Calu3 (cell line): ENCODE measurements around the gene CELSR2. TPM values are rescaled to one million over a fixed set of nuclear protein-coding genes. Genes with fewer than 3 reads are reported as not detected.
"Not testable (repeated sequence)": the region's sequence is repeated elsewhere in the genome, so short reads cannot be mapped to it uniquely, and the experiment has no call there.

Experiments
- BruUV-seq: library from RNA; stranded (reverse); fragments of 400-500 nt; replicated peaks from 2 replicates; lab custom pipeline; 2021; lab: Mats Ljungman, UMichigan
- CTCF ChIA-PET: fragments of 300-600 bp; sonication (Branson Sonifier 250); formaldehyde crosslinking; loops from one replicate; lab custom pipeline; 2022; ENCODE audit warnings: antibody characterized with exemption; lab: Charles Lee
- DNase-seq: peaks from one replicate; pipeline ENCODE4 v3.0.0; 2022
- H3K27ac Mint-ChIP-seq: one replicate; pipeline ENCODE4 v1.8.0; 2022; ENCODE audit warnings: mixed read lengths; ENCODE audit not compliant: unreplicated experiment
- H3K27me3 Mint-ChIP-seq: one replicate; pipeline ENCODE4 v1.8.0; 2022; ENCODE audit warnings: mixed read lengths; ENCODE audit not compliant: unreplicated experiment
- H3K36me3 Mint-ChIP-seq: one replicate; pipeline ENCODE4 v1.8.0; 2022; ENCODE audit warnings: mild to moderate bottlenecking, moderate library complexity, mixed read lengths; ENCODE audit not compliant: insufficient read depth, unreplicated experiment
- H3K4me1 Mint-ChIP-seq: one replicate; pipeline ENCODE4 v1.8.0; 2022; ENCODE audit warnings: mild to moderate bottlenecking, low read depth, mixed read lengths; ENCODE audit not compliant: unreplicated experiment
- H3K4me3 Mint-ChIP-seq: one replicate; pipeline ENCODE4 v1.8.0; 2022; ENCODE audit warnings: mild to moderate bottlenecking, low read depth, moderate library complexity, mixed read lengths; ENCODE audit not compliant: unreplicated experiment
- H3K9me3 Mint-ChIP-seq: one replicate; pipeline ENCODE4 v1.8.0; 2022; ENCODE audit warnings: low read depth, mixed read lengths; ENCODE audit not compliant: unreplicated experiment
- intact Hi-C: fragments of 100-400 bp; cut with micrococcal nuclease; formaldehyde crosslinking; loops from one replicate; pipeline ENCODE4 v1.10.0; 2022; ENCODE audit not compliant: unreplicated experiment
- total RNA-seq: library from RNA; stranded (reverse); gene quantifications from 2 replicates; pipeline ENCODE4 v1.2.3, GENCODE V29; 2022
- TF ChIP-seq, protein P1 (sequence below): fragments of 200-600 bp; IDR thresholded peaks from one replicate; pipeline ENCODE4 v1.8.0; 2022; ENCODE audit warnings: antibody characterized with exemption; ENCODE audit not compliant: unreplicated experiment

Gene CELSR2
- total RNA-seq, 1 experiment from 2014 or later, result 5.3 TPM

GRCh38 chr1:109299558-109300343 lies 50.4 kb downstream of the CELSR2 start:
- TF ChIP-seq, protein P1, sequence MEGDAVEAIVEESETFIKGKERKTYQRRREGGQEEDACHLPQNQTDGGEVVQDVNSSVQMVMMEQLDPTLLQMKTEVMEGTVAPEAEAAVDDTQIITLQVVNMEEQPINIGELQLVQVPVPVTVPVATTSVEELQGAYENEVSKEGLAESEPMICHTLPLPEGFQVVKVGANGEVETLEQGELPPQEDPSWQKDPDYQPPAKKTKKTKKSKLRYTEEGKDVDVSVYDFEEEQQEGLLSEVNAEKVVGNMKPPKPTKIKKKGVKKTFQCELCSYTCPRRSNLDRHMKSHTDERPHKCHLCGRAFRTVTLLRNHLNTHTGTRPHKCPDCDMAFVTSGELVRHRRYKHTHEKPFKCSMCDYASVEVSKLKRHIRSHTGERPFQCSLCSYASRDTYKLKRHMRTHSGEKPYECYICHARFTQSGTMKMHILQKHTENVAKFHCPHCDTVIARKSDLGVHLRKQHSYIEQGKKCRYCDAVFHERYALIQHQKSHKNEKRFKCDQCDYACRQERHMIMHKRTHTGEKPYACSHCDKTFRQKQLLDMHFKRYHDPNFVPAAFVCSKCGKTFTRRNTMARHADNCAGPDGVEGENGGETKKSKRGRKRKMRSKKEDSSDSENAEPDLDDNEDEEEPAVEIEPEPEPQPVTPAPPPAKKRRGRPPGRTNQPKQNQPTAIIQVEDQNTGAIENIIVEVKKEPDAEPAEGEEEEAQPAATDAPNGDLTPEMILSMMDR, result no peak
- Mint-ChIP-seq H3K36me3 (no peaks in the 10 kb centered on the region), H3K4me3 (no peak overlapping the region), H3K27me3 (peaks cover 10% of the 10 kb centered on the region), H3K4me1 (peaks cover 10% of the 10 kb centered on the region), H3K9me3 (no peaks in the 10 kb centered on the region), H3K27ac (no peak overlapping the region)
- BruUV-seq, result no TSS peak
- intact Hi-C loops, result no loop called here
- CTCF ChIA-PET, result no interaction called here
- no peak for DNase-seq

GRCh38 chr1:109300650-109301151 lies 51.4 kb downstream of the CELSR2 start:
- Mint-ChIP-seq H3K4me3 (no peak overlapping the region), H3K27me3 (peaks cover under 1% of the 10 kb centered on the region), H3K27ac (no peak overlapping the region), H3K9me3 (no peaks in the 10 kb centered on the region), H3K4me1 (peaks cover 10% of the 10 kb centered on the region), H3K36me3 (no peaks in the 10 kb centered on the region)
- DNase-seq, result no peak
- BruUV-seq, result no TSS peak
- TF ChIP-seq, protein P1, result no peak
- CTCF ChIA-PET, result no interaction called here
- intact Hi-C loops, result no loop called here

DNA sequence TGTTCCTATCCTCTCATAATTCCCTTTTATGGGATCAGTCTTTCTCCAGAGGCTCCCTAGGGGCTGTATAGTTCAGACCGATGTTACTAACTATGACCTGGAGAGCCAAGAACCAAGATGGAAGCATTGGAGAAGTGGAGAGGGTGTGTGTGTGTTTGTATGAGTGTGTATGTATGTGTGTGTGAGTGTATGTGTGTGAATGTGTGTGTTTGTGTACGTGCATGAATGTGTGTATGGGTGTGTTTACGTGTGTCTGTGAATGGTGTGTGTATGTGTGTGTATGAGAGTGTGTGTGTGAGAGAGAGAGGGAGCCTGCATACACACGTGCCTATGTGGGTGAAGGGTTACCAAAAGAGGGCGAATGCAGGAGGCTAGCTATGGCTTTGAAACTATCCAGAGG lies 52.5 kb downstream of the CELSR2 start:
- Mint-ChIP-seq H3K27me3 (no peaks in the 10 kb centered on the region), H3K9me3 (no peaks in the 10 kb centered on the region), H3K36me3 (no peaks in the 10 kb centered on the region), H3K4me3 (no peak overlapping the region), H3K4me1 (peaks cover 10% of the 10 kb centered on the region), H3K27ac (no peak overlapping the region)
- no TSS peak for BruUV-seq
- no peak for DNase-seq
- CTCF ChIA-PET, result no interaction called here
- TF ChIP-seq, protein P1, result no peak
- intact Hi-C loops, result no loop called here

- no peaks in the 10 kb centered on the region for H3K36me3 Mint-ChIP-seq
- CTCF ChIA-PET, result interaction anchor here (0.6 kb wide), 1 partner anchor 326 kb away, joined by 7 read pairs; no protein-coding TSS in a partner anchor
- H3K27me3 Mint-ChIP-seq, result no peaks in the 10 kb centered on the region
- intact Hi-C loops, result no loop called here
- H3K9me3 Mint-ChIP-seq, result no peaks in the 10 kb centered on the region
- TF ChIP-seq, protein P1, result no peak
- no peak for DNase-seq
- no peaks in the 10 kb centered on the region for H3K4me1 Mint-ChIP-seq
- no peak overlapping the region for H3K27ac Mint-ChIP-seq
- BruUV-seq, result no TSS peak
- H3K4me3 Mint-ChIP-seq, result no peak overlapping the region
Observed at GRCh38 chr1:109304226-109304920, 55.0 kb downstream of the CELSR2 start.

DNA sequence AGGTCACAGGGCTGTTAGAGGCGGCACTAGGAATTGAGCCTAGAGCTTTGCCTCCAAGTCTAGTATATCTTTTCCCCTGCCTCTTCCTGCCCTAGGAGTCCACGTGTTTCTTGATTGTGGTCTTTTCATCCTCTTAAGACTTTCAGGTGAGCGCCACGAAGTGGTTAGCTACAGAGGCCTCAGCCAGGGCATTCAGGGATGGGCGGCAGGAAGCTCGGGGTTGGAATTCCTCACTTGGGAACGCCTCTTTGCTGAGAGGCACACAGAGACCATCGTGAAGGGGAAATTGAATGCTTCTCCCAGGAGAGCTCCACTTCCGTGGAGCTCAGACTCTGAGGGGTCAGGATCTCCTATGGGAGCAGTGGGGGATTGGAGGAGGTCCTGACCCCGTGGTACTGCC lies 56.7 kb downstream of the CELSR2 start:
- H3K4me1 Mint-ChIP-seq, BruUV-seq, H3K4me3 Mint-ChIP-seq, CTCF ChIA-PET, DNase-seq, H3K27ac Mint-ChIP-seq, H3K36me3 Mint-ChIP-seq, intact Hi-C loops, H3K27me3 Mint-ChIP-seq, H3K9me3 Mint-ChIP-seq: not testable (repeated sequence)
